K562 (cell line): ENCODE measurements around the gene MCF2.

Source experiments
- BHLHE40 ChIP-seq: IDR thresholded peaks from 2 replicates; pipeline ENCODE4 v1.6.1; 2011; ENCODE audit warnings: low read length, improper control_type of control experiment
- CHD2 ChIP-seq: IDR thresholded peaks from 2 replicates; pipeline ENCODE4 v1.6.1; 2011; ENCODE audit warnings: low read depth, low read length
- DIDO1 ChIP-seq: fragments of 450-650 bp; IDR thresholded peaks from 2 replicates; pipeline ENCODE4 v1.6.1; 2016; ENCODE audit warnings: low read depth, missing biosample characterization, missing genetic modification characterization
- EP300 ChIP-seq: IDR thresholded peaks from 2 replicates; pipeline ENCODE4 v1.6.1; 2012; ENCODE audit warnings: low read length, improper control_type of control experiment
- KDM1A ChIP-seq, 2 experiments: fragments of 450-650 bp; IDR thresholded peaks; 2 replicates each; pipeline ENCODE4 v1.6.1; 2016; ENCODE audit warnings: mild to moderate bottlenecking in 2 of 2
- MLX ChIP-seq, 2 experiments: fragments of 450-650 bp in 1 of 2; sonication (generic) in 1 of 2; formaldehyde crosslinking; conservative IDR thresholded peaks; 2 replicates each; pipeline versions ENCODE4 v1.4.0 to v1.8.1; 2020 to 2022; ENCODE audit warnings: mild to moderate bottlenecking in 1 of 2, missing genetic modification reagents in 1 of 2
- MYC ChIP-seq, 2 experiments: fragments of 250-450 bp in 1 of 2; sonication (Bioruptor Pico) in 1 of 2; IDR thresholded peaks; 2 replicates each; pipeline versions ENCODE4 v1.5.1 to v1.6.1; 2012 to 2021; ENCODE audit warnings: low read depth in 2 of 2, borderline replicate concordance in 1 of 2, improper control_type of control experiment in 1 of 2, low read length in 1 of 2, mild to moderate bottlenecking in 1 of 2, moderate library complexity in 1 of 2
- NFIX ChIP-seq: fragments of 250-450 bp; sonication (Bioruptor Pico); IDR thresholded peaks from 2 replicates; pipeline ENCODE4 v1.4.0; 2020; ENCODE audit warnings: low read depth, mild to moderate bottlenecking, moderate library complexity
- RFX1 ChIP-seq: fragments of 450-650 bp; IDR thresholded peaks from 2 replicates; pipeline ENCODE4 v1.6.1; 2016; ENCODE audit warnings: mild to moderate bottlenecking, moderate library complexity
- RFX5 ChIP-seq: IDR thresholded peaks from 2 replicates; pipeline ENCODE4 v1.6.1; 2011; ENCODE audit warnings: low read depth, mild to moderate bottlenecking, improper control_type of control experiment, low read length
- SMC3 ChIP-seq: conservative IDR thresholded peaks from 2 replicates; pipeline ENCODE4 v1.6.1; 2011; ENCODE audit warnings: low read depth, low read length, improper control_type of control experiment; ENCODE audit not compliant: insufficient read depth
- TCF7 ChIP-seq: sonication (generic); IDR thresholded peaks from 2 replicates; pipeline ENCODE4 v1.6.1; 2016; ENCODE audit warnings: antibody characterized with exemption, borderline replicate concordance
- ZBTB33 ChIP-seq: sonication (generic); formaldehyde crosslinking; IDR thresholded peaks from 2 replicates; pipeline ENCODE4 v1.8.1; 2023; ENCODE audit warnings: mild to moderate bottlenecking, missing genetic modification reagents

GRCh38 chrX:139554991-139555675, 152.8 kb downstream of the MCF2 start:
- no peak for TF ChIP-seq DIDO1 (tag)
- no peak for TF ChIP-seq RFX1
- no peak for TF ChIP-seq MYC (IDR thresholded peaks at IDR 0.05; ENCODE audit: low read depth, low read length)
- TF ChIP-seq MYC (CRISPR knock-in tag; IDR thresholded peaks at IDR 0.05; ENCODE audit: borderline replicate concordance, low read depth): no peak
- TF ChIP-seq BHLHE40: no peak
- TF ChIP-seq MLX (CRISPR knock-in tag; conservative IDR thresholded peaks at IDR 0.05): no peak
- no peak for TF ChIP-seq KDM1A (IDR thresholded peaks at IDR 0.05)
- no peak for TF ChIP-seq ZBTB33
- TF ChIP-seq NFIX: no peak
- no peak for TF ChIP-seq SMC3
- TF ChIP-seq EP300: no peak
- no peak for TF ChIP-seq CHD2
- TF ChIP-seq RFX5: no peak
- no peak for TF ChIP-seq TCF7
